OCI-LY3 (cell line): Measurements from ENCODE around the gene LCK.
A peak's percentile ranks its signal among the peaks of the same experiment; 100 is the strongest.
"Not testable (repeated sequence)": the region's sequence is repeated elsewhere in the genome, so short reads cannot be mapped to it uniquely, and the experiment has no call there.

Experiments used
- H2AFZ ChIP-seq: fragments of 200-600, 300-600 bp; shearing (Covaris generic); 2 replicates; pipeline ENCODE4 v1.6.0; 2014; ENCODE audit warnings: antibody characterized with exemption, low read depth, low read length
- H3K27ac ChIP-seq: fragments of 200-600, 300-600 bp; sonication (generic); 2 replicates; pipeline ENCODE4 v1.5.1; 2014; ENCODE audit warnings: mild to moderate bottlenecking, low read length, moderate library complexity, mixed read lengths
- H3K27me3 ChIP-seq: fragments of 200-600, 300-600 bp; sonication (generic); 2 replicates; pipeline ENCODE4 v1.6.1; 2014; ENCODE audit warnings: low read depth, low read length, mixed read lengths
- H3K36me3 ChIP-seq: fragments of 200-600, 300-600 bp; sonication (generic); replicated peaks from 2 replicates; pipeline ENCODE3; 2014; ENCODE audit warnings: low read depth, low read length, mixed read lengths
- H3K4me1 ChIP-seq: fragments of 300-600, 200-600 bp; sonication (generic); 2 replicates; pipeline ENCODE4 v1.6.1; 2014; ENCODE audit warnings: low read length, mixed read lengths
- H3K4me2 ChIP-seq: fragments of 200-600, 300-600 bp; sonication (generic); 2 replicates; pipeline ENCODE4 v1.6.1; 2014; ENCODE audit warnings: low read length, mixed read lengths
- H3K4me3 ChIP-seq: fragments of 300-600, 200-600 bp; sonication (generic); 2 replicates; pipeline ENCODE4 v1.5.1; 2014; ENCODE audit warnings: antibody characterized with exemption, mild to moderate bottlenecking, low read length, moderate library complexity
- H3K79me2 ChIP-seq: fragments of 300-600, 200-600 bp; shearing (Covaris generic); 2 replicates; pipeline ENCODE4 v1.6.1; 2014; ENCODE audit warnings: mild to moderate bottlenecking, low read length, mixed read lengths
- H3K9ac ChIP-seq: fragments of 300-600, 200-600 bp; shearing (Covaris generic); 2 replicates; pipeline ENCODE4 v1.6.0; 2014; ENCODE audit warnings: mild to moderate bottlenecking, low read length, moderate library complexity
- H3K9me3 ChIP-seq: fragments of 200-600, 300-600 bp; shearing (Covaris generic); 2 replicates; pipeline ENCODE4 v1.6.1; 2014; ENCODE audit warnings: low read length, mixed read lengths; ENCODE audit not compliant: insufficient read depth
- H4K20me1 ChIP-seq: fragments of 200-600, 300-600 bp; sonication (generic); 2 replicates; pipeline ENCODE4 v1.6.1; 2016; ENCODE audit warnings: low read length, mixed read lengths; ENCODE audit not compliant: insufficient read depth
- EZH2phosphoT487 ChIP-seq: fragments of 200-600 bp; shearing (Covaris generic); IDR thresholded peaks from 2 replicates; pipeline ENCODE4 v1.6.1; 2018; ENCODE audit warnings: antibody characterized with exemption, mixed run types, low read depth
- TF ChIP-seq, protein P1 (sequence below): fragments of 200-600, 300-600 bp; sonication (generic); IDR thresholded peaks from 2 replicates; pipeline ENCODE4 v1.5.1; 2014; ENCODE audit warnings: antibody characterized with exemption, low read length, low read depth

LCK gene

DNA sequence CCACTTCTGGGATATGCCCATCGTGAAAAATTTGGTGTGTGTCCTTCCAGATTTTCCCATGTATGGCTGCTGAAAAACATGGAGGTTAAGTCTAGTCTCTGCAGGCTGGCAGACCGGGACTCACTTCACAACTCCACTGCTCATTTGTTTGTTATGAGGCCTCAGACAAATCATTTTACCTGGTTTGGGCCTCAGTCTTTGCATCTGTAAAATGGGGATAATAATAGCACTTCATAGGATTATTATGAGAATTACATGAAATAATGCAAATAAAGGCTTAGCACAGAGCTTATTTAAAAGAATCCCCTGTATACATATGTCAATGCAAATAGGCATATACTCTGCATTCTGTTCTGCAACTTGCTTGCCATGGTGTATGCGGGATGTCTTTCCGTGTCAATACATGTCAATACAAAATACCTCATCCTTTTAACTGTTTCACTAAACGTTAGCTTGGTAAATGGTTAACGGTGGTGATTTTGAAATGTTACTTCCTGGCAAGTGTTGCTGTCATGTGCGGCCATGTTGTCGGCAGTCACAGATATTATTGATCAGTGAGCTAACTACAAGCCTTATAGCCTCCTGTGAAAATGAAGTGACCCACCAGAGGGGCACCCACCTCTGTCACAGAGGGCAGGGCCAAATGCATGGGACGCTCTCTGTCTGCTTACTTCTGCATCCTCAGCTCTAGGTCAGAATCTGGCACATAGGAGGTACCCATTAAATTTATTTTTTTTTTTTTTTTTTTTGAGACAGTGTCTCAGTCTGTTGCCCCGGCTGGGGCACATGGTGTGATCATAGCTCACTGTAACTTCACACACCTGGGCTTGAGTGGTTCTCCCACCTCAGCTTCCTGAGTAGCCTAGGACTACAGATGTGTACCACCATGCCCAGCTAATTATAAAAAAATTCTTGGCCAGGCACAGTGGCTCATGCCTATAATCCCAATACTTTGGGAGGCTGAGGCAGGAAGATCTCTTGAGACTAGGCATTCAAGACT, 4.3 kb downstream of the LCK start:
- TF ChIP-seq, protein P1, sequence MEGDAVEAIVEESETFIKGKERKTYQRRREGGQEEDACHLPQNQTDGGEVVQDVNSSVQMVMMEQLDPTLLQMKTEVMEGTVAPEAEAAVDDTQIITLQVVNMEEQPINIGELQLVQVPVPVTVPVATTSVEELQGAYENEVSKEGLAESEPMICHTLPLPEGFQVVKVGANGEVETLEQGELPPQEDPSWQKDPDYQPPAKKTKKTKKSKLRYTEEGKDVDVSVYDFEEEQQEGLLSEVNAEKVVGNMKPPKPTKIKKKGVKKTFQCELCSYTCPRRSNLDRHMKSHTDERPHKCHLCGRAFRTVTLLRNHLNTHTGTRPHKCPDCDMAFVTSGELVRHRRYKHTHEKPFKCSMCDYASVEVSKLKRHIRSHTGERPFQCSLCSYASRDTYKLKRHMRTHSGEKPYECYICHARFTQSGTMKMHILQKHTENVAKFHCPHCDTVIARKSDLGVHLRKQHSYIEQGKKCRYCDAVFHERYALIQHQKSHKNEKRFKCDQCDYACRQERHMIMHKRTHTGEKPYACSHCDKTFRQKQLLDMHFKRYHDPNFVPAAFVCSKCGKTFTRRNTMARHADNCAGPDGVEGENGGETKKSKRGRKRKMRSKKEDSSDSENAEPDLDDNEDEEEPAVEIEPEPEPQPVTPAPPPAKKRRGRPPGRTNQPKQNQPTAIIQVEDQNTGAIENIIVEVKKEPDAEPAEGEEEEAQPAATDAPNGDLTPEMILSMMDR = no peak
- no peak for TF ChIP-seq EZH2phosphoT487
- Histone ChIP-seq H3K4me2 (peak overlapping the region; percentile 43), H3K27ac (no peak overlapping the region), H3K27me3 (no peaks in the 10 kb centered on the region), H3K79me2 (no peaks in the 10 kb centered on the region), H3K9me3 (peaks cover 12% of the 10 kb centered on the region; the same call in 1 of the 2 replicates), H3K36me3 (no peaks in the 10 kb centered on the region), H3K4me1 (peaks cover 45% of the 10 kb centered on the region), H3K9ac (no peak overlapping the region), H3K4me3 (no peak overlapping the region), H2AFZ (peak overlapping the region; percentile 85), H4K20me1 (no peaks in the 10 kb centered on the region)

DNA sequence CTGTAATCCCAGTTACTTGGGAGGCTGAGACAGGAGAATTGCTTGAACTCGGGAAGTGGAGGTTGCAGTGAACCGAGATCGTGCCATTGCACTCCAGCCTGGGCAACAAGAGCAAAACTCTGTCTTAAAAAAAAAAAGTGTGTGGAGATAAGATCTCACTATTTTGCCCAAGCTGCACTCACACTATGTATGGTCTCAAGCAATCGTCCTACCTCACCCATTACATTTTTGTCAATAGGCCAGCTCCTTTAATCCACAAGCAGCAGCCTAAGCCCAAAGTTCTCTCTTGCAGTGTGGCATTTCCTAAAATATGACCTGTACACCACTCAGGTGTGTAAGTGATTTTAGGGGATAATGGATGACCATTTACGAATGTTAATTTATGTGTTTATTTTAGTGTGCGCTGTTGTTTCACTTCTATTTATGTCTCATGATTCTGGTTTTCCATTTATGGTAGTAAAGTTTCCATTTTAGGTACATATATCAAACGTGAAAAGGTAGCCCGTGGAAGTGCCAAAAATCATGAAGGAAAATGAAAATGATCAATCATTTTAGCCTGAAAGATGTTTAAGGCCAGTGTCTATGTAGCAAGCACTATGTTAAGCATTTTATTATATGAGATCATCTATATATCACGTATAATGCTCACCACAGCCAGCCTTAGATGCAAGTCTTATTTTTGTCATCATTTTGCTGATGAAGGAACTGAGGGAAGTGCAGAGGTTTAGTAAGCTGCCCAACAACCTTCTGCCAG, 5.6 kb downstream of the LCK start:
- Histone ChIP-seq H4K20me1 (no peaks in the 10 kb centered on the region), H3K27ac (no peak overlapping the region), H3K9ac (no peak overlapping the region), H3K27me3 (no peaks in the 10 kb centered on the region), H3K4me3 (no peak overlapping the region), H3K4me2 (peak overlapping the region; percentile 41), H3K4me1 (peaks cover 33% of the 10 kb centered on the region), H3K79me2 (no peaks in the 10 kb centered on the region), H2AFZ (peak overlapping the region; percentile 84), H3K36me3 (no peaks in the 10 kb centered on the region), H3K9me3 (no peaks in the 10 kb centered on the region)
- TF ChIP-seq, protein P1 = no peak
- no peak for TF ChIP-seq EZH2phosphoT487

DNA sequence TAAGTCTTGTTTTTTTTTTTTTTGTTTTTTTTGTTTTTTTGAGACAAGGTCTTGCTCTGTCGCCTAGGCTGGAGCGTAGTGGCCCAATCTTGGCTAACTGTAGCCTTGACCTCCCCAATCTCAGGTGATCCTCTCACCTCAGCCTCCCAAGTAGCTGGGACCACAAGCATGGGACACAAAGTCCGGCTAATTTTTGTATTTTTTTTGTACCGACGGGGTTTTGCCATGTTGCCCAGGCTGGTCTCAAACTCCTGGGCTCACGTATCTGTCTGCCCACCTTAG, 6.1 kb downstream of the LCK start:
- Histone ChIP-seq H2AFZ (no peak overlapping the region), H3K4me2 (no peak overlapping the region), H3K27ac (no peak overlapping the region)

DNA sequence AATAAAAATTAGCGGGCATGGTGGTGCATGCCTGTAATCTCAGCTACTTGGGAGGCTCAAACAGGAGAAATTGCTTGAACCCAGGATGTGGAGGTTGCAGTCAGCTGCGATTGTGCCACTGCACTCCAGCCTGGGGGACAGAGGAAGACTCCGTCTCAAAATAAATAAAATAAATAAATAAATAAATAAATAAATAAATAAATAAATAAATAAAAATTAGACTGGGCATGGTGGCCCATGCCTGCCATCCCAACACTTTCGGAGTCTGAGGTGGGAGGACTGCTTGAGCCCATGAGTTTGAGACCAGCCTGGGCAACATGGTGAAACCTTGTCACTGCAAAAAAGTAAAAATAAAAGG, 12.2 kb downstream of the LCK start:
- not testable (repeated sequence) for H3K9ac ChIP-seq, H4K20me1 ChIP-seq, H3K27ac ChIP-seq, H3K27me3 ChIP-seq, H2AFZ ChIP-seq, H3K4me3 ChIP-seq, H3K4me2 ChIP-seq, H3K36me3 ChIP-seq, H3K9me3 ChIP-seq, H3K79me2 ChIP-seq
- peaks cover 13% of the 10 kb centered on the region; the same call in 1 of the 2 replicates for H3K4me1 ChIP-seq

More for the DNA sequence above, 6.1 kb downstream of the LCK start:
- no peak overlapping the region for H3K9ac ChIP-seq
- H3K79me2 ChIP-seq = no peaks in the 10 kb centered on the region
- no peak overlapping the region for H3K4me3 ChIP-seq
- TF ChIP-seq EZH2phosphoT487 = no peak
- TF ChIP-seq, protein P1 = no peak
- no peaks in the 10 kb centered on the region for H3K36me3 ChIP-seq
- peaks cover 29% of the 10 kb centered on the region for H3K4me1 ChIP-seq
- no peaks in the 10 kb centered on the region for H4K20me1 ChIP-seq
- H3K9me3 ChIP-seq = no peaks in the 10 kb centered on the region
- H3K27me3 ChIP-seq = no peaks in the 10 kb centered on the region
